DOHH2 (cell line): ENCODE results near the gene WWOX.

Experiments
- H3F3A ChIP-seq: fragments of 200-600 bp; sonication (generic), shearing (Covaris generic); 2 replicates; pipeline ENCODE4 v1.6.0; 2016; ENCODE audit warnings: antibody characterized with exemption, mild to moderate bottlenecking; ENCODE audit not compliant: control insufficient read depth, insufficient read depth
- H3K27ac ChIP-seq: fragments of 200-600 bp; sonication (generic); 2 replicates; pipeline ENCODE4 v1.5.1; 2014; ENCODE audit warnings: low read depth, mild to moderate bottlenecking, low read length, moderate library complexity
- H3K27me3 ChIP-seq: fragments of 200-600 bp; sonication (generic); 2 replicates; pipeline ENCODE4 v1.6.1; 2014; ENCODE audit warnings: mild to moderate bottlenecking, low read length, mixed read lengths; ENCODE audit not compliant: control insufficient read depth
- H3K36me3 ChIP-seq: fragments of 200-600 bp; sonication (generic); 2 replicates; pipeline ENCODE4 v1.6.1; 2014; ENCODE audit warnings: mild to moderate bottlenecking, low read length, moderate library complexity, mixed read lengths; ENCODE audit not compliant: control insufficient read depth
- H3K4me1 ChIP-seq: fragments of 200-600 bp; sonication (generic); 2 replicates; pipeline ENCODE4 v1.6.1; 2014; ENCODE audit warnings: mild to moderate bottlenecking, low read length, mixed read lengths; ENCODE audit not compliant: control insufficient read depth
- H3K4me2 ChIP-seq: fragments of 200-600 bp; sonication (generic); 2 replicates; pipeline ENCODE4 v1.6.0; 2014; ENCODE audit warnings: mild to moderate bottlenecking, low read length, moderate library complexity
- H3K4me3 ChIP-seq: fragments of 200-600 bp; sonication (generic); 2 replicates; pipeline ENCODE4 v1.5.1; 2014; ENCODE audit warnings: mild to moderate bottlenecking, low read length, mixed read lengths
- H3K79me2 ChIP-seq: fragments of 200-600 bp; sonication (generic); 2 replicates; pipeline ENCODE4 v1.6.1; 2014; ENCODE audit warnings: mild to moderate bottlenecking, low read length, mixed read lengths; ENCODE audit not compliant: control insufficient read depth
- H3K9me2 ChIP-seq: fragments of 200-600 bp; sonication (generic); replicated peaks from 2 replicates; pipeline ENCODE4 v1.6.1; 2014; ENCODE audit warnings: mild to moderate bottlenecking, low read length, mixed read lengths; ENCODE audit not compliant: control insufficient read depth
- H3K9me3 ChIP-seq: fragments of 200-600 bp; sonication (generic); 2 replicates; pipeline ENCODE4 v1.6.1; 2014; ENCODE audit warnings: antibody characterized with exemption, low read length, mixed read lengths; ENCODE audit not compliant: control insufficient read depth, insufficient read depth
- H4K20me1 ChIP-seq: fragments of 200-600 bp; sonication (generic); 2 replicates; pipeline ENCODE4 v1.6.0; 2014; ENCODE audit warnings: low read depth, mild to moderate bottlenecking, antibody characterized with exemption, low read length, moderate library complexity; ENCODE audit not compliant: control insufficient read depth, insufficient read depth
- CTCF ChIP-seq: fragments of 200-600 bp; sonication (generic); IDR thresholded peaks from one replicate; pipeline ENCODE4 v1.5.1; 2014; ENCODE audit warnings: antibody characterized with exemption, mild to moderate bottlenecking, low read depth, low read length; ENCODE audit not compliant: poor library complexity, severe bottlenecking
- EZH2phosphoT487 ChIP-seq: fragments of 200-600 bp; sonication (generic); IDR thresholded peaks from 2 replicates; pipeline ENCODE4 v1.6.1; 2017; ENCODE audit warnings: borderline replicate concordance, mild to moderate bottlenecking, antibody characterized with exemption, low read length, moderate library complexity, mixed read lengths

The WWOX gene

GRCh38 chr16:78742501-78743283 is 643.2 kb downstream of the WWOX start:
- Histone ChIP-seq H3K79me2 (no peaks in the 10 kb centered on the region), H3K4me1 (peaks cover 11% of the 10 kb centered on the region), H3K9me2 (no peaks in the 10 kb centered on the region), H3K27ac (no peak overlapping the region), H3K9me3 (no peaks in the 10 kb centered on the region), H3K4me3 (peak overlapping the region; percentile 41), H3K36me3 (no peaks in the 10 kb centered on the region), H3K4me2 (peak overlapping the region; percentile 54), H3K27me3 (no peaks in the 10 kb centered on the region), H3F3A (no peaks in the 10 kb centered on the region), H4K20me1 (no peaks in the 10 kb centered on the region)
- TF ChIP-seq EZH2phosphoT487 (no peak; the same call in 1 of the 2 replicates), CTCF (no peak)

DNA sequence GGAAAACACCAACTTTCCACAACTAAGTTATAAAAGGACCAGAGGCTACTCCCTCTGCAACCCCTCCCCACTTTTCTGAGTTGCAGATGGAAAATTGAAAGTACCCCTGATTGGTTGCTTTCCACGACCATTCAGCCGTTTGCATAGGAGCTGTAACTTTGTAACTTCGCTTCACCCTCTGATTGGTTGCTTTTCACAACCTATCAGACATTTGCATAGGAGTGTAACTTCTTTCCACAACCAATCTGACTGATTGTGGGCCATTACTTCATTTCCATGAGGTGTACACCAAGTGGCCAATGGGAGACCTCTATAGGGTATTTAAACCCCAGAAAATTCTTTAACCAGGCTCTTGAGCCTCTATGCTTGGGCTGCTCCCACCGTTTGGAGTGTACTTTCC is 644.1 kb downstream of the WWOX start:
- Histone ChIP-seq H3K79me2 (no peaks in the 10 kb centered on the region), H3K27ac (no peak overlapping the region), H4K20me1 (no peaks in the 10 kb centered on the region), H3K9me3 (no peaks in the 10 kb centered on the region), H3K4me3 (no peak overlapping the region), H3F3A (no peaks in the 10 kb centered on the region), H3K4me2 (no peak overlapping the region), H3K4me1 (peaks cover 11% of the 10 kb centered on the region), H3K36me3 (no peaks in the 10 kb centered on the region), H3K9me2 (no peaks in the 10 kb centered on the region), H3K27me3 (no peaks in the 10 kb centered on the region)
- no peak for TF ChIP-seq EZH2phosphoT487
- TF ChIP-seq CTCF = no peak

- no peaks in the 10 kb centered on the region for H3F3A ChIP-seq
- H3K4me2 ChIP-seq = no peak overlapping the region
- no peaks in the 10 kb centered on the region for H3K36me3 ChIP-seq
- H3K27ac ChIP-seq = no peak overlapping the region
- no peak overlapping the region for H3K4me3 ChIP-seq
- no peaks in the 10 kb centered on the region for H3K27me3 ChIP-seq
- no peaks in the 10 kb centered on the region for H4K20me1 ChIP-seq
- TF ChIP-seq EZH2phosphoT487 = no peak
- TF ChIP-seq CTCF = no peak
- H3K9me2 ChIP-seq = no peaks in the 10 kb centered on the region
- H3K4me1 ChIP-seq = peaks cover 14% of the 10 kb centered on the region
- H3K9me3 ChIP-seq = no peaks in the 10 kb centered on the region
- H3K79me2 ChIP-seq = no peaks in the 10 kb centered on the region
These were observed 644.6 kb downstream of the WWOX start for GRCh38 chr16:78744099-78744498.

DNA sequence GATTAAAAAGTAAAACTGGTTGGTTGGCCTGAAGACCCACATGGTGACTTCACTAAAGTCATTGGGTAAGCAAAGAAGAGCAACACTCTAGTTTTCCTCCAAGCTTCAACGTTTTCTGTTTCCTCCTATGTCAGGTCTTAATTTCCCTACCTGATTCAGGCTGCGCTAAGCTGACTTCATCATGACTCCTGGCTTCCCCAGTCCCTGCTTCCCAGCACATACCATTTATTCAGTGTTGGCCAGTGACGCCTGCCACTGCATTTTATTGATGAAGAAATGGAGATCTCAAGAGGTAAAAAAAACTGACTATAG is 645.3 kb downstream of the WWOX start:
- H3K79me2 ChIP-seq = no peaks in the 10 kb centered on the region
- no peaks in the 10 kb centered on the region for H3K9me2 ChIP-seq
- TF ChIP-seq CTCF = no peak
- no peak for TF ChIP-seq EZH2phosphoT487
- H3F3A ChIP-seq = no peaks in the 10 kb centered on the region
- no peaks in the 10 kb centered on the region for H4K20me1 ChIP-seq
- H3K4me1 ChIP-seq = peaks cover 20% of the 10 kb centered on the region
- H3K36me3 ChIP-seq = no peaks in the 10 kb centered on the region
- H3K27ac ChIP-seq = no peak overlapping the region
- no peaks in the 10 kb centered on the region for H3K9me3 ChIP-seq
- H3K4me2 ChIP-seq = no peak overlapping the region
- no peaks in the 10 kb centered on the region for H3K27me3 ChIP-seq
- no peak overlapping the region for H3K4me3 ChIP-seq
